Measurements from ENCODE around the gene ADSS1. TPM values are rescaled to one million over a fixed set of nuclear protein-coding genes. Genes with fewer than 3 reads are reported as not detected.

ADSS1 gene
- total RNA-seq (2021; ENCODE audit: unreplicated experiment), result 9.9 TPM
- polyA plus RNA-seq (2012), result 12.5 and 15.4 TPM in 2 replicates
- percentile 35 among the genes with signal in this experiment for Bru-seq, nascent RNA
- BruChase-seq, experiment 1, labeled RNA remaining after a 6-hour chase, result percentile 45 among the genes with signal in this experiment
- percentile 42 among the genes with signal in this experiment for BruChase-seq, experiment 2, labeled RNA remaining after a 2-hour chase
- long read RNA-seq, transcript ADSSL1-201 (13 exons, 1,766 nt), result major isoform, 5 of 8 reads
- long read RNA-seq, partial matches to known transcripts, result 0 of 8 reads
- long read RNA-seq, other reads (novel, unspliced or antisense), result 1 of 8 reads

DNA sequence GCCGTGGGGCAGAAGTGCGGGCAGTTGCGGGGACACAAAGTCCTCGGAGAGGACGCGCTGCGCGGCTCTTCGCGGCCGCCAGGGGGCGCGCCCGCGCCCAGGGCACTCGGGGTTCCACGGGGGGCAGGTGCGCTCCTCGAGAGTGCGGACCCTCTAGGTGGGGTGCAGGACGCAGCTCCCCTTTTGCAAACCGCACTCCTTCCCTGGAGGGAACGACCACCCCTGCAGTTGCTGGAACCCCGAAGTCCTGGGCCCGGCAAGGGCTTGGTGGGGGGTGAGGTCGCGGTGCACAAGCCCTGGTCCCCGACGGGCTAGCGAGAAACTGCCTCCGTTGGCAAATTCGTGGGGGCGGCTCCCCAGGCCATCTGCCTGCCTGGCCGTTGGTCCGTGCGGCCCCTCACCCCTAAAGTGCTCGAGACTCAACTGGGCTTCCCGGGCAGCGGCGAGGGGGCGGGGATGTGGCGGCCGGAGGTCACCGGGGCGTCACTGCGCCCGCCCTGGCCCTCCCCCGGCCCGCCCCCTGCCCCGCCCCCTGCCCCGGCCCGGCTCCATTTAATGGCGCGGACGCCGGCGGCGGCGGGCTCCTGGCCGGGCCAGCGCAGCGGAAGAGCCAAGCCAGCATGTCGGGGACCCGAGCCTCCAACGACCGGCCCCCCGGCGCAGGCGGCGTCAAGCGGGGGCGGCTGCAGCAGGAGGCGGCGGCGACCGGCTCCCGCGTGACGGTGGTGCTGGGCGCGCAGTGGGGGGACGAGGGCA is at the start of gene ADSS1:
Gene ADSS1, plus strand, starts transcription at position 579 of the 756 bp plus-strand sequence. Its CDS starts 42 bp downstream, at position 621.
- TF ChIP-seq EGR1 (IDR thresholded peaks at IDR 0.05; ENCODE audit: low read depth) (no peak), POLR2A (IDR thresholded peaks at IDR 0.05; ENCODE audit: borderline replicate concordance, extremely low read depth, insufficient read depth, insufficient read length) (peak; percentile 90), YY1 (IDR thresholded peaks at IDR 0.05; ENCODE audit: extremely low read depth, insufficient replicate concordance, low read depth, low read length) (peak; percentile 75), CBX3 (IDR thresholded peaks at IDR 0.05; ENCODE audit: low read depth) (no peak), RAD21 (IDR thresholded peaks at IDR 0.05; ENCODE audit: low read depth) (no peak), POLR2AphosphoS5 (IDR thresholded peaks at IDR 0.05; ENCODE audit: low read depth, low read length) (peak; percentile 80), CTCF (IDR thresholded peaks at IDR 0.05 in 2 of 3, conservative IDR thresholded peaks at IDR 0.05 in 1 of 3; ENCODE audit: borderline replicate concordance in 1 of 3, insufficient read depth in 1 of 3, low read depth in 2 of 3, low read length in 2 of 3) (peak in 2 of 3 experiments; percentile 94 to 96; a peak in 4 of 6 replicates)
- TF ChIP-seq, protein P1, sequence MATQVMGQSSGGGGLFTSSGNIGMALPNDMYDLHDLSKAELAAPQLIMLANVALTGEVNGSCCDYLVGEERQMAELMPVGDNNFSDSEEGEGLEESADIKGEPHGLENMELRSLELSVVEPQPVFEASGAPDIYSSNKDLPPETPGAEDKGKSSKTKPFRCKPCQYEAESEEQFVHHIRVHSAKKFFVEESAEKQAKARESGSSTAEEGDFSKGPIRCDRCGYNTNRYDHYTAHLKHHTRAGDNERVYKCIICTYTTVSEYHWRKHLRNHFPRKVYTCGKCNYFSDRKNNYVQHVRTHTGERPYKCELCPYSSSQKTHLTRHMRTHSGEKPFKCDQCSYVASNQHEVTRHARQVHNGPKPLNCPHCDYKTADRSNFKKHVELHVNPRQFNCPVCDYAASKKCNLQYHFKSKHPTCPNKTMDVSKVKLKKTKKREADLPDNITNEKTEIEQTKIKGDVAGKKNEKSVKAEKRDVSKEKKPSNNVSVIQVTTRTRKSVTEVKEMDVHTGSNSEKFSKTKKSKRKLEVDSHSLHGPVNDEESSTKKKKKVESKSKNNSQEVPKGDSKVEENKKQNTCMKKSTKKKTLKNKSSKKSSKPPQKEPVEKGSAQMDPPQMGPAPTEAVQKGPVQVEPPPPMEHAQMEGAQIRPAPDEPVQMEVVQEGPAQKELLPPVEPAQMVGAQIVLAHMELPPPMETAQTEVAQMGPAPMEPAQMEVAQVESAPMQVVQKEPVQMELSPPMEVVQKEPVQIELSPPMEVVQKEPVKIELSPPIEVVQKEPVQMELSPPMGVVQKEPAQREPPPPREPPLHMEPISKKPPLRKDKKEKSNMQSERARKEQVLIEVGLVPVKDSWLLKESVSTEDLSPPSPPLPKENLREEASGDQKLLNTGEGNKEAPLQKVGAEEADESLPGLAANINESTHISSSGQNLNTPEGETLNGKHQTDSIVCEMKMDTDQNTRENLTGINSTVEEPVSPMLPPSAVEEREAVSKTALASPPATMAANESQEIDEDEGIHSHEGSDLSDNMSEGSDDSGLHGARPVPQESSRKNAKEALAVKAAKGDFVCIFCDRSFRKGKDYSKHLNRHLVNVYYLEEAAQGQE (IDR thresholded peaks at IDR 0.05; ENCODE audit: low read depth), result no peak
- ATAC-seq (peak; percentile 71), DNase-seq (ENCODE audit: low read depth, low spot score) (no peak)
- intact Hi-C loops (cut with micrococcal nuclease), result no loop called here
- no TSS peak for BruUV-seq (replicated peaks)
- RAD21 ChIA-PET (ENCODE audit: low non-redundant PET in 1 of 2, low total read pairs in 2 of 2, uncharacterized antibody in 2 of 2, unreplicated experiment in 2 of 2), result no interaction called here
- POLR2A ChIA-PET, result no interaction called here
- no peak within 1 kb of the TSS for H2AFZ ChIP-seq (ENCODE audit: low read depth, low read length, poor library complexity, severe bottlenecking)
- H4K20me1 ChIP-seq (ENCODE audit: insufficient read depth), result no peaks in the 10 kb centered on the region
- H3K9me3 ChIP-seq (ENCODE audit: control insufficient read depth in 1 of 2, insufficient read depth in 1 of 2, low read depth in 1 of 2, low read length in 2 of 2), result no peaks in the 10 kb centered on the region
- H3K79me2 ChIP-seq (ENCODE audit: insufficient read depth, low read length), result no peaks in the 10 kb centered on the region
- peak within 1 kb of the TSS; percentile 98 for H3K4me2 ChIP-seq (ENCODE audit: low read length)
- H3K9ac ChIP-seq (ENCODE audit: low read length), result peak within 1 kb of the TSS; percentile 71
- H3K9me2 ChIP-seq (ENCODE audit: insufficient read depth), result no peaks in the 10 kb centered on the region
- H3K36me3 ChIP-seq (ENCODE audit: control insufficient read depth in 1 of 2, insufficient read depth in 2 of 2, low read length in 2 of 2), result peaks cover 0 to 6% of the 10 kb centered on the region in 2 experiments; a peak in 1 of 4 replicates
- H3K4me3 ChIP-seq (replicated peaks in 1 of 2; ENCODE audit: low read depth in 1 of 2, low read length in 2 of 2), result peak within 1 kb of the TSS; percentile 54 to 76
- no peaks in the 10 kb centered on the region for H3K27me3 ChIP-seq (ENCODE audit: insufficient read depth, low read length)
- peaks cover 13 to 24% of the 10 kb centered on the region in 2 experiments for H3K4me1 ChIP-seq (ENCODE audit: control insufficient read depth in 1 of 2, insufficient read depth in 2 of 2, low read length in 2 of 2)
- CTCF ChIA-PET, result interaction anchor here (1.4 to 1.5 kb wide), 2 partner anchors 29 to 43 kb away, joined by 4 read pairs; partner anchors contain the start of gene SIVA1
- peak within 1 kb of the TSS; percentile 69; the same call in 1 of the 2 replicates for H3K27ac ChIP-seq (ENCODE audit: low read depth, low read length)
